Suprapubic skin (tissue), 3 donors: ENCODE results near the gene LAMB4.

Source experiments
- CTCF ChIP-seq, 2 donors: fragments of 200-600 bp in 1 of 2; fragments of 450-650 bp in 1 of 2; sonication (generic) in 1 of 2; IDR thresholded peaks; one replicate each; pipeline ENCODE4 v1.5.1; 2016 to 2019; ENCODE audit warnings: antibody characterized with exemption in 2 of 2, mild to moderate bottlenecking in 1 of 2, moderate library complexity in 1 of 2
- EP300 ChIP-seq: sonication (generic); formaldehyde crosslinking; IDR thresholded peaks from one replicate; pipeline ENCODE4 v1.6.1; 2017; ENCODE audit warnings: antibody characterized with exemption

GRCh38 chr7:108044345-108044744 is 85.8 kb downstream of the LAMB4 start:
- TF ChIP-seq EP300 (no peak), CTCF (IDR thresholded peaks at IDR 0.05) (no peak)
